Neural progenitor cell (in vitro differentiated cells): ENCODE measurements around the gene ARPC5.
"Not testable (repeated sequence)": the region's sequence is repeated elsewhere in the genome, so short reads cannot be mapped to it uniquely, and the experiment has no call there.

Experiments
- CTCF ChIP-seq: fragments of 200-600 bp; sonication (generic); IDR thresholded peaks from 2 replicates; pipeline ENCODE4 v1.5.1; 2017; ENCODE audit warnings: antibody characterized with exemption, mild to moderate bottlenecking
- EZH2 ChIP-seq: fragments of 200-600 bp; sonication (generic); IDR thresholded peaks from 2 replicates; pipeline ENCODE4 v1.6.1; 2017; ENCODE audit warnings: antibody characterized with exemption, mild to moderate bottlenecking, moderate library complexity
- EZH2phosphoT487 ChIP-seq: fragments of 200-600 bp; sonication (generic); IDR thresholded peaks from 2 replicates; pipeline ENCODE4 v1.6.1; 2017; ENCODE audit warnings: antibody characterized with exemption

GRCh38 chr1:183679363-183679762, 43.8 kb upstream of the ARPC5 start:
- TF ChIP-seq CTCF, EZH2, EZH2phosphoT487: not testable (repeated sequence)
